Muscle layer of duodenum (tissue), 2 donors: ENCODE results near the gene FMR1.

Source experiments
- H3K27ac ChIP-seq: one replicate; pipeline ENCODE4 v1.7.0; 2013; ENCODE audit warnings: mild to moderate bottlenecking, low read length
- H3K27me3 ChIP-seq: one replicate; pipeline ENCODE4 v1.7.0; 2013; ENCODE audit warnings: low read depth, mild to moderate bottlenecking, control low read depth, low read length
- H3K36me3 ChIP-seq, 2 donors: one replicate each; pipeline ENCODE4 v1.7.0; 2013; ENCODE audit warnings: low read length in 2 of 2, control low read depth in 1 of 2, mild to moderate bottlenecking in 1 of 2; ENCODE audit not compliant: insufficient read depth in 2 of 2, control insufficient read depth in 1 of 2
- H3K4me1 ChIP-seq, 2 donors: one replicate each; pipeline ENCODE4 v1.7.0; 2013; ENCODE audit warnings: low read length in 2 of 2, mild to moderate bottlenecking in 2 of 2, control low read depth in 1 of 2, moderate library complexity in 1 of 2; ENCODE audit not compliant: insufficient read depth in 2 of 2, control insufficient read depth in 1 of 2
- H3K4me3 ChIP-seq, 2 donors: one replicate each; pipeline ENCODE4 v1.7.0; 2013; ENCODE audit warnings: low read length in 2 of 2, low read depth in 1 of 2, mild to moderate bottlenecking in 1 of 2
- H3K9me3 ChIP-seq, 2 donors: one replicate each; pipeline ENCODE4 v1.7.0; 2013; ENCODE audit warnings: low read length in 2 of 2, control low read depth in 1 of 2, mild to moderate bottlenecking in 1 of 2; ENCODE audit not compliant: control insufficient read depth in 1 of 2
- donor health status: healthy.

The FMR1 gene

DNA sequence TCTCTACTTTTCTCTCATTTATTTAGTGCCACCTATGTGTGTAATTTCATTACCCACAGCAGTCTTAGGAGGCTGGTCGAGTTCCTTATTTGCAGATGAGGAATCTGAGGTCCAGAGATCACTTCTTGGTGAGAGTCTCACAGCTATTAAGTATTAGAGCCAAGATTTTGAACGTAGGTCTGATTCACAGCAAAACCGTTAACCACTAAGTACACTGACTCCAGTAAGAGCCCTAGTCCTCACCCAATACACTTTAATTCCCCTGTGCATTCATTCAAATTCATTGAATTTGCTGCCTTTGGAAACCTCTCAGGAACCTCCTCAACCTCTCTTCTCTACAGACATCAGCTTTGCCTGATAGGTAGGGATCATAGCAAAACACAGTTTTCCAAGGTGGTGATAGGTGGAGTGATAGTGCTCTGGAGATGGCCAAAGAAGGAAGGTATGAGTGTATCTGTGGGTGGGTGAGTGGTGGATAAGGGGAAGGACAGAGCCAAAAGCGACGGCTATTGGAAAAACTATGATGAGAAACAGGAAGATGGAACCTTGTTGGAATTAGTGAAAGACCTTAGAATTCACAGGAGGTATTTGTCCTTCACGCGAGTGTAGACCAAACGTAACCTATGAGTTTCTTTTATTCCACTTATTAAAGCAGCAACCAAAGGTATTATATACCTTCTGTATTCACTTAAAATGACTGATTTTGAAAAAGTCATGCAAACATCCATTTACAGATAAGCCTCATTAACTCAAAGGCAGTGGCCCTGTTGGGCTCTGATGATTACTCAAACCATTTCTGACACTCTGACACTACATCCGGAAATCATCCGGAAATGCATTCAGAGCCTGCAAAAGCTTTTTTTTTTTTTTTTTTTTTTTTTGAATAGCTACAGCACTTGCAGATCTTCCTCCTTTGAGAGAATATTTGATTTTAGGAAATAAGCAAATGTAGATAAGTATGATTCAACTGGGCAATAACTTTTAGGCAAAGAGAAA lies 6.3 kb downstream of the FMR1 start:
- Histone ChIP-seq H3K4me3 (no peak overlapping the region), H3K4me1 (peaks cover 4 to 6% of the 10 kb centered on the region in 2 donors), H3K27me3 (no peaks in the 10 kb centered on the region), H3K9me3 (no peaks in the 10 kb centered on the region), H3K27ac (no peak overlapping the region), H3K36me3 (no peaks in the 10 kb centered on the region)

DNA sequence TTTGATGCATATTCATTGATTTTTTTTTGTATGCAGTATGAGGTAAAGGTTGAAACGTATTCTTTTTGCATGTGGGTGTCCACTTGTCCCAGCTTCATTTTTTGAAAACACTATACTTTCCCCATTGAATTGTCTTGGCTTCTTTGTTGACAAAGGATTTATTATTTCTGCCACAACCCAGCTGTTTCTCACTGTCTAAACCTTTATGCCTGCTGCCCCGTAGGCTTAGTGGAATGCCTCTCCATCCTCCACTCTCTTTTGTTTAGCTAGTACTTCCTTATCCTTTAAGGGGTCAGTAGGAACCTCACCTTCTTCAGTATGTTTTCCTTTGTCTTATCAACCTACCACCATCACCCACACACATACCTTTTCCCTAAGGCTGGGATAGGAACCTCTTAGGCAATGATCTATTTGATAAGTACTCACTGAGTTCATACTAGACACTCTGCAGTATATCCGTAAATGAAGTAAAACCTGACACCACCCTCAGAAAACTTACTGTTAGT lies 8.5 kb downstream of the FMR1 start:
- H3K27ac ChIP-seq, result no peak overlapping the region
- peaks cover 0 to 4% of the 10 kb centered on the region in 2 donors for H3K4me1 ChIP-seq
- no peaks in the 10 kb centered on the region for H3K36me3 ChIP-seq
- no peak overlapping the region for H3K4me3 ChIP-seq
- no peaks in the 10 kb centered on the region for H3K9me3 ChIP-seq
- H3K27me3 ChIP-seq, result no peaks in the 10 kb centered on the region

- Histone ChIP-seq H3K27ac (no peak overlapping the region), H3K27me3 (no peaks in the 10 kb centered on the region), H3K36me3 (no peaks in the 10 kb centered on the region), H3K4me3 (no peak overlapping the region), H3K9me3 (no peaks in the 10 kb centered on the region), H3K4me1 (peaks cover 0 to 4% of the 10 kb centered on the region in 2 donors)
Observed at GRCh38 chrX:147923605-147924004, 11.9 kb downstream of the FMR1 start.

GRCh38 chrX:147927256-147927655 lies 15.5 kb downstream of the FMR1 start:
- Histone ChIP-seq H3K27me3 (no peaks in the 10 kb centered on the region), H3K36me3 (peaks cover 0 to 4% of the 10 kb centered on the region in 2 donors), H3K4me3 (no peak overlapping the region), H3K9me3 (no peaks in the 10 kb centered on the region), H3K4me1 (no peaks in the 10 kb centered on the region), H3K27ac (no peak overlapping the region)

DNA sequence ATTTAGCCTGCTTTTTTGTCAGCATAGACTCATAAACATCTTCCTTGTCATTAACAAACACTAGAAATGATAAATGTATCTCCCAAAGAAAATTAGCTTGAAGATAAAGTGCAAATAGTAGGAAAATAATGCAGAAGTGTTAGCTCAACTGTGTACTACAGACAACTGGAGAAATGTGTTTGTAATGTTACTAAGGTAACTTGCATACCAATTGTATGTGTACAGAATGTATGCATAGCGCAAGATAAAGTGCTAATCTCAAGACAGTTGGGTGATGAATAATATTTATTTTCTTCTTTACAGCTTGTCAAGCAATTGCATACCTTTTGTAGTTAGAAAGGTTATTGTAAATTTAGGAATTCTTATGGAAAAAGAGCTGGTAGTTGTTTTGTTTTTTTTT lies 22.1 kb downstream of the FMR1 start:
- Histone ChIP-seq H3K36me3 (peaks cover 0 to 22% of the 10 kb centered on the region in 2 donors), H3K4me1 (no peaks in the 10 kb centered on the region), H3K27me3 (no peaks in the 10 kb centered on the region), H3K4me3 (no peak overlapping the region), H3K27ac (no peak overlapping the region), H3K9me3 (no peaks in the 10 kb centered on the region)

DNA sequence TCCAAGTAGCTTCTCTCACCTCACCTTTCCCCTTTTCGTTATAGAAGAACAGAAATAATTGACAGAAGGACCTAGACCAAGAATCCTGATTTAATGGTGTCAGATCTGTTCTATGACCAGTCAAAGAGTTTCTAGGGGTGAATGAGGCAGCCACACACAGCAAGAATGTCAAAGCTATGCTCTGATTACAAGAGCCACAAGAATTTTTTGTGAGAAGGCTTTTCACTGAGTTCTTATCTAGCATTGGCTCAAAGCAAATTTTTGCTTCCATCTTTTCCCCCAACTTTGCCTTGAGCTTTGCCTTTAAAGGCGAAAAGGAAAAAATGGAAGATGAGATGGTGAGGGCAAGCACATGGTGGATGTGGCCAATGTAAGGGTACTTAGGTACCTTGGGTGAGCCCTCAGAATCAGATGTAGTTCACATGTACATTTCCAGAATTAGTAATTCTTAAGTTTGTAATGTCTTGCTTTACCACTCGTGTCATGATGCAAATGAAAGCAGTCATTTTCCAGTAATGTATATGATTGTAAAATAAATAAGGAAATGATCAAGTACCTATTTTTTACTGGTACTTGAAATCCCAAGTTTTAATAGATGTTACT lies 23.5 kb downstream of the FMR1 start:
- H3K4me3 ChIP-seq, result no peak overlapping the region
- no peak overlapping the region for H3K27ac ChIP-seq
- H3K36me3 ChIP-seq, result peaks cover 0 to 19% of the 10 kb centered on the region in 2 donors
- no peaks in the 10 kb centered on the region for H3K27me3 ChIP-seq
- no peaks in the 10 kb centered on the region for H3K4me1 ChIP-seq
- H3K9me3 ChIP-seq, result no peaks in the 10 kb centered on the region

GRCh38 chrX:147945286-147945685 lies 33.6 kb downstream of the FMR1 start:
- no peaks in the 10 kb centered on the region for H3K9me3 ChIP-seq
- no peaks in the 10 kb centered on the region for H3K27me3 ChIP-seq
- no peak overlapping the region for H3K27ac ChIP-seq
- H3K4me3 ChIP-seq, result no peak overlapping the region
- peaks cover 29% of the 10 kb centered on the region in 2 donors for H3K36me3 ChIP-seq
- H3K4me1 ChIP-seq, result no peaks in the 10 kb centered on the region

DNA sequence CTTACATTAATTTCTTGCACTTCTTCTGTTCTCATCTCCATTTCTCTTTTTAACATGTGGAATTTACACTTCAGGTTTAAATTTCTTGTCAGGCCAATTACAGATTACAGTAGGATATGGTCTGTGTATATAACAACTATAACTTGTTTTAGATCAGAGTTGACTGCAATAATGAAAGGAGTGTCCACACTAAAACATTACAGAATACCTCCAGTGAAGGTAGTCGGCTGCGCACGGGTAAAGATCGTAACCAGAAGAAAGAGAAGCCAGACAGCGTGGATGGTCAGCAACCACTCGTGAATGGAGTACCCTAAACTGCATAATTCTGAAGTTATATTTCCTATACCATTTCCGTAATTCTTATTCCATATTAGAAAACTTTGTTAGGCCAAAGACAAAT lies 36.8 kb downstream of the FMR1 start:
- Histone ChIP-seq H3K4me1 (no peaks in the 10 kb centered on the region), H3K27me3 (no peaks in the 10 kb centered on the region), H3K27ac (no peak overlapping the region), H3K9me3 (no peaks in the 10 kb centered on the region), H3K36me3 (peaks cover 18 to 24% of the 10 kb centered on the region in 2 donors), H3K4me3 (no peak overlapping the region)

- Histone ChIP-seq H3K36me3 (peaks cover 5 to 12% of the 10 kb centered on the region in 2 donors), H3K9me3 (no peaks in the 10 kb centered on the region), H3K27me3 (no peaks in the 10 kb centered on the region), H3K27ac (no peak overlapping the region), H3K4me1 (no peaks in the 10 kb centered on the region), H3K4me3 (no peak overlapping the region)
Observed at GRCh38 chrX:147950352-147950751, 38.6 kb downstream of the FMR1 start.

DNA sequence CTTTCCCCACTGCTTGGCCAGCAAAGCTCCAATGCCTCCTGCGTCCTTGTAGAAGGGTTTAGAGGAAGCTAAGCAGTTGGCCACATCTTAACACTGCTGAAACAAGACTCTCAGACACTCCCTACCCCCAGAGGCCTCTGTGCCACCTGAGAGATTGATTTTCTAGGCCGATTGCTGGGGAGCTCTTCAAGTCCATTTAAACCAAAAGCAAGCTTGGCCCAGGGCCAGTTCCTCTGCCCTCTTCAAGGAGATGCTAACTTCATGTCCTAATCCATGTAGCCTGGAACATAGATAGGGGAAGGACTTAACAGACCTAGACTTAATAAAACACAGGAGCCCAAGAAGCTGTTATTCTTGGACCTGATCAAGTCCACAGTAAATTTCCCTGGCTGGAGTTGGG lies 42.3 kb downstream of the FMR1 start:
- no peak overlapping the region for H3K27ac ChIP-seq
- H3K27me3 ChIP-seq, result no peaks in the 10 kb centered on the region
- H3K4me1 ChIP-seq, result no peaks in the 10 kb centered on the region
- no peak overlapping the region for H3K4me3 ChIP-seq
- no peaks in the 10 kb centered on the region for H3K9me3 ChIP-seq
- no peaks in the 10 kb centered on the region for H3K36me3 ChIP-seq

DNA sequence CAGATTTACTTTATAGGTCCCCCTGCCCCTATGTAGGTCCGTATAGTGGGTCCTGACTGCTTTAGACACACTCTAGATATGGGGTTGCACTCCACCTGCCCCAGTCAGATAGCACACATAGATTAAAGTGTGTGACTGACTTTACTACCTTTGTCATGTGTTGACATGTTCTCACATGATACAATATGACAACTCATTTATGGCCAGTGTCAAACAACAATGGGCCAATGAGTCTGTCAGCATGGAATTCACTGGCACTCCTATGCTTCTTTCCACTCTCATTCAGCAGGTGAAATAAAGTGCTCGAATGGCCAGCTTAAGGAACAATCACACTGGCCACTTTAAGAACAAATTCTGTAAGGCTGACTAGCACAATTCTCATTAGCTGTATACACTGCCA lies 45.6 kb downstream of the FMR1 start:
- no peaks in the 10 kb centered on the region for H3K9me3 ChIP-seq
- no peaks in the 10 kb centered on the region for H3K36me3 ChIP-seq
- H3K4me1 ChIP-seq, result no peaks in the 10 kb centered on the region
- no peak overlapping the region for H3K27ac ChIP-seq
- H3K4me3 ChIP-seq, result no peak overlapping the region
- H3K27me3 ChIP-seq, result no peaks in the 10 kb centered on the region
